C4-2B (cell line): ENCODE measurements around the gene ROR2.

Experiments used
- CTCF ChIP-seq: fragments of 450-650 bp; conservative IDR thresholded peaks from 2 replicates; pipeline ENCODE4 v1.5.1; 2017; ENCODE audit warnings: mild to moderate bottlenecking
- ZFX ChIP-seq: fragments of 450-650 bp; IDR thresholded peaks from 2 replicates; pipeline ENCODE4 v1.6.1; 2017

DNA sequence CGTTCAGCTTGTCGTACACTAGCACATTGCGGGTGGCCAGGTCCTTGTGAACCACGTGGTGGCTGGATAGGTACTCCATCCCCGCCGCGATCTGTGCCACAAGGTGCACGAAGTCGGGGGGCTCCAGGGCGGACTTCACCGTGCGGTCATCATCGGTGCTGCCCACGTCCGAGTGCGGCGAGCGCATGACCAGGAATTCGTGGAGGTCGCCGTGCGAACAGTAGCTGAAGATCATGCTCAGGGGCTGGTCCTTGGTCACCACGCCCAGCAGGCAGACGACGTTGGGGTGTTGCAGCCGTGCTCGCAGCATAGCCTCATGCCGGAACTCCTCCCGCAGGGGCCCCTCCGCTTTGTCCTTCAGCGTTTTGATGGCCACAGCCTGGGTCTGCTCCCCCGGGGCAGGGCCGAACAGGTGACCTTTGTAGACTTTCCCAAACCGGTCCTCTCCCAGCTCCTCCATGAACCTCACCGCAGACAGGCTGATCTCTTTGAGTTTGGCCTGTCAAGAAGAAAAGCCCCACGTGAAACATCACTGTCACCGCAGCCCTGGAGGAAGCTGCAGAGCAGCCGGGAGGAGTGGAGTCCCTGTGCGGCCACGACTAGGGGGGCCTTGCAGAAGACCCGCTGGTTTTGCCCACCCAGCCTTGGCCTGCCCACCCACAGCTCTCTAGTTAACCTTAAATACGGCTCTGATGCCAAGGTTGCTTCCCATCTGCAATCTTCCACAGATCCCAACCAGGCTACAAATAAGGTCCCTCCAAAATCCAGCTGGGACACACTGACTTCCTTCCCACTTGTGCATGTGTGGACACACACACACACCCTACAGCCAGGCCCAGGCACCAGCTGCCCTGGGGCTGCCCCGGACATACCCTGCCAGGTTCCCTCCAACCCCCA is 225.2 kb downstream of the ROR2 start:
- no peak for TF ChIP-seq CTCF
- TF ChIP-seq ZFX, result no peak
